ENCODE results near the gene NRIP2.

NRIP2 gene

DNA sequence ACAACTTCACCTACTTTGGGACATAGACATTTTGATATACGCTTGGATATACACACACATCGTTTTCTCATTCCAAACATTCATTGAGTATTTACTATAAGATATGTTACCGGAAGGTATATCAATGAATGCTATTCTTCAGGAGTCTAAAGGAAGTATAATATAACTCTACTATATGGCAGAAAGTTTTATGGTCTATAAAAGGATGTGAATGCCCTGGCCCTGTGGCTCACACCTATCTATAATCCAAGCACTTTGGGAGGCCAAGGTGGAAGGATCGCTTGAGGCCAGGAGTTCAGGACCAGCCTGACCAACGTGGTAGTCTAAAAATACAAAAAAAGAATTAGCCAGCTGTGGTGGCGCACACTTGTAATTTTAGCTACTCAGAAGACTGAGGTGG is 5.6 kb downstream of the NRIP2 start:
- TF ChIP-seq, protein P1, sequence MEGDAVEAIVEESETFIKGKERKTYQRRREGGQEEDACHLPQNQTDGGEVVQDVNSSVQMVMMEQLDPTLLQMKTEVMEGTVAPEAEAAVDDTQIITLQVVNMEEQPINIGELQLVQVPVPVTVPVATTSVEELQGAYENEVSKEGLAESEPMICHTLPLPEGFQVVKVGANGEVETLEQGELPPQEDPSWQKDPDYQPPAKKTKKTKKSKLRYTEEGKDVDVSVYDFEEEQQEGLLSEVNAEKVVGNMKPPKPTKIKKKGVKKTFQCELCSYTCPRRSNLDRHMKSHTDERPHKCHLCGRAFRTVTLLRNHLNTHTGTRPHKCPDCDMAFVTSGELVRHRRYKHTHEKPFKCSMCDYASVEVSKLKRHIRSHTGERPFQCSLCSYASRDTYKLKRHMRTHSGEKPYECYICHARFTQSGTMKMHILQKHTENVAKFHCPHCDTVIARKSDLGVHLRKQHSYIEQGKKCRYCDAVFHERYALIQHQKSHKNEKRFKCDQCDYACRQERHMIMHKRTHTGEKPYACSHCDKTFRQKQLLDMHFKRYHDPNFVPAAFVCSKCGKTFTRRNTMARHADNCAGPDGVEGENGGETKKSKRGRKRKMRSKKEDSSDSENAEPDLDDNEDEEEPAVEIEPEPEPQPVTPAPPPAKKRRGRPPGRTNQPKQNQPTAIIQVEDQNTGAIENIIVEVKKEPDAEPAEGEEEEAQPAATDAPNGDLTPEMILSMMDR (IDR thresholded peaks at IDR 0.05; ENCODE audit: insufficient read depth, missing control alignments) = no peak
- no peak for FAIRE-seq
- DNase-seq (ENCODE audit: insufficient read length, low spot score) = no peak

DNA sequence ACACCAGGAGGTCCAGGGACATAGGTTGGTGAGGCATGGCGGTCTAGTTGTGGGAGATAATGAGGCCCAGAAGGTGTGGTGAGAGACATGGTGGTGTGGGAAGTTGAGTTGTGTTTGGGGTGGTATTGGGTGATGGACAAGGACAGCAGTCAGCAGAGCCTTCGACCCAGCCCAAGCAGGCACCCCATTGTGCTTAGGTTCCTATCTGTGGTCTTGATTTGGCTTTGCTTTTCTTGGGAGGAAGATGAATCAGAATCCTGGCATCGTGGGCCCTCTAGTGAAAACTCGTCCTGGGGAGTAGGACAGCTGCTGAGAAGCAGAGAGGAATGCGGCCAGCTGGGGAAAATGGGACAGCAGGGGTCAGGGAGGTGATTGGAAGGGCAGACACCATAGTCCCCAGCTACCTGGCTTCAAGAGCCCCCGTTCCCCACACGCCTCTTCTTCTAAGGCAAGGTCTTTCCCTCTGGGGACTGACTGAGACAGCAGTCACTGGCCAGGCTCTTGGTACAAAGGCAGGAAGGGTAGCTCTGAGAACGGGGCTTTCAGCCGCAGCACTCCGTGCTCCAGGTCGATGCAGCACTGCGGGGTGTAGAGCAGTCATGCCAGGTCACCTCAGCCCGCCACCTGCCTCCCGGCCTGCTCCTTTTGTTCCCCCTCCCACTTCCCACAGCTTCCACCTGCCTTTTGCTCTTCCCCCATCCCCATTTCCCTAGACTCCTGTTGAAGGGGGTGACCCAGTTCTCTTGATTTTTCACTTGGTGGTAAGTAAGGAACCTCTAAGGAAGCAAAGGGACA is 7.9 kb downstream of the NRIP2 start:
- FAIRE-seq (no peak), DNase-seq (ENCODE audit: insufficient read length, low spot score) (no peak)
- TF ChIP-seq, protein P1 (IDR thresholded peaks at IDR 0.05; ENCODE audit: insufficient read depth, missing control alignments) = no peak

DNA sequence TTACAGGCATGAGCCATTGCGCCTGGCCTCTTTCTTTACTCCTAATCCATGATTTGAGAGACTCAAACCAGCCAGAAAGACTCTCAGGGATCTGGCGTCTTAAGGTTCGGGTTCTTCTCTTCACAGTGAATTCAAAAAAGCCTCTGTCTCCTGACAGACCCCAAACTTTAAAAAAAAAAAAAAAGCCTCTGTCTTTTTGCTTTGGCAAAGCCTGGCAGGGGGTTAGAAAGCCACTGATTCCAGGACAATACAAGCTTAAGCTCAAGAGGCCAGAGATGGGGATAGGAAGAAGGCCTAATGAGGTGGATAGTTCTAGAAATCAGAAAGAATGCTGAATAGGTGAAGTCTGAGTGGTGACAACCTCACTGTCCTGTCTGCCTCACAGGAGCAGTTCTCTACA is 8.8 kb downstream of the NRIP2 start:
- DNase-seq (ENCODE audit: insufficient read length, low spot score) (no peak), FAIRE-seq (no peak)
- TF ChIP-seq, protein P1 (IDR thresholded peaks at IDR 0.05; ENCODE audit: insufficient read depth, missing control alignments) = no peak

DNA sequence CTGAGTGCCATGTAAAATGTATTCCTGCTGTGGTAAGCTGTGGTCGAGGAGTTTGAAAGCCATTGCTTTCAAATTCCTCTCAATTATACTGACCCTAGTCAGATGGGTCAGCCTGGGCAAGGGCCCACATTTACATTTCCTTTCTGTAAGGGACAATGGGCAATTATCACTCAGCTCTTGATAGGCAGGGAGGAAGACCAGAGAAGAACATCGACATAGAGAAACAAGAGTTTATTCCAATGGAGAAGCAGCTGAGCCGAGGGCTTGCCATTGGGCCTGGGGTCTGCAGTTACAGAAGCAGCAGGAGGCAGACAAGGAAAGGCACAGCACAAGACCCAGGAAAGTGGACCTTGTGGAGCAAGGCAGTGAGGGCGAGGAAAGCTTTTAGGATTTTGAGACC is 9.7 kb downstream of the NRIP2 start:
- FAIRE-seq (no peak), DNase-seq (ENCODE audit: insufficient read length, low spot score) (no peak)
- TF ChIP-seq, protein P1 (IDR thresholded peaks at IDR 0.05; ENCODE audit: insufficient read depth, missing control alignments) = no peak

DNA sequence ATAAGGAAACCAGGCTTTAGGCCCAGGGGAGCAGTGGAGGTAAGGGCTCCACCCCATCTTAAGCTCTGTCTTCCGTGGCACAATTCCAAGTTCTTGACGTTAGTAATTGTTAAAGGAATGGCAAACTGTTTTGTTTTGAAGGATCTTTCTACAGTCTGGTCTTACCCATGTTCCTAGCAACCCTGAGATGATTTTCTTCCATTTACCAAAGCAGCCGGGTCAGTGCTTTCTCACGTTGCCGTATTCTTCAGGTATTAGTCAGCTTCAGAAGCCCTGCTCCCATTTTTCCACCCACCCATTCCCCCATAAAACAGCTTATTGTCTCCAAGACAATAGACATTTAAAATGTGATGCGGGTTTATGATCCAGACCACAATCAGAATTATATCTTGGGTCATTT is 10.3 kb downstream of the NRIP2 start:
- TF ChIP-seq, protein P1 (IDR thresholded peaks at IDR 0.05; ENCODE audit: insufficient read depth, missing control alignments) = no peak
- DNase-seq (ENCODE audit: insufficient read length, low spot score) (no peak), FAIRE-seq (no peak)

DNA sequence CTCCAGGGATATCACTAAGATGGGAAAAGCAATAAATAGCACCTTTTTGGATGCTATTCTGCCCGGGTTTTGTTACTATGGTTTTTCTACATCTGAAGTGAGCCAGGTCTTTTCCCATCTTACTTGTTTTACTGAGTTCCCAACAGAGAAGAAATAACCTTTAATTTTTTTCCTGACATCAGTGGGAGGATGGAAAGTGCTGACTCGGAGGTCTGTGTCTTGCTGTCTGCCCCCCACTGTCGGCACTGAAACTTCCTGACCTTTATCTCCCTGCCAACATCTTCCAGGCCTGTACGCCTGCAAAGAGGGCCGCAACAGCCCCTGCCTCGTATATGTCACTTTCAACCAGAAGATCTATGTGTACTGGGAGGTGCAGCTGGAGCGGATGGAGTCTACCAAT is 11.4 kb downstream of the NRIP2 start:
- no peak for DNase-seq (ENCODE audit: insufficient read length, low spot score)
- TF ChIP-seq, protein P1 (IDR thresholded peaks at IDR 0.05; ENCODE audit: insufficient read depth, missing control alignments) = no peak
- FAIRE-seq = no peak

DNA sequence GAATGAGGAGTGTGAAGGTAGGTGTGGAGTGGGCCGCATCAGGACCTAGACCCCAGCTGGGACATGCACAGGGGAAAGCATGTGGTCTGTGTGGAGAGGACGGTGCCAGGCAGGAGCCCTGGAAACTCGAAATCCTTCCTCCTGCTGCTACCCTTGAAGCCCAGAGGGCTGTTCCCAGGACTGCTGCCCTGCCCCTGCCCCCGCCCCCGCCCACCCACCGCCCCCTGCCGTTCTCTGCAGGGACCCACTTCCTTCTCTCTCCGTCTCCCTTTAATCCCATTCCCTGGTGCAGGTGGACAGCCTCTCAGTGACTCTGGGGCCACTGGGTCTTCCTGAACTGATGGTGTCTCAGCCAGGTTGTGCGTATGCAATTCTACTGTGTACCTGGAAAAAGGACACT is 14.4 kb downstream of the NRIP2 start:
- DNase-seq (ENCODE audit: insufficient read length, low spot score) (no peak), FAIRE-seq (no peak)
- TF ChIP-seq, protein P1 (IDR thresholded peaks at IDR 0.05; ENCODE audit: insufficient read depth, missing control alignments) = no peak

Measured in D721Med (cell line).